ENCODE measurements around the gene CSNK1D.

CSNK1D gene

DNA sequence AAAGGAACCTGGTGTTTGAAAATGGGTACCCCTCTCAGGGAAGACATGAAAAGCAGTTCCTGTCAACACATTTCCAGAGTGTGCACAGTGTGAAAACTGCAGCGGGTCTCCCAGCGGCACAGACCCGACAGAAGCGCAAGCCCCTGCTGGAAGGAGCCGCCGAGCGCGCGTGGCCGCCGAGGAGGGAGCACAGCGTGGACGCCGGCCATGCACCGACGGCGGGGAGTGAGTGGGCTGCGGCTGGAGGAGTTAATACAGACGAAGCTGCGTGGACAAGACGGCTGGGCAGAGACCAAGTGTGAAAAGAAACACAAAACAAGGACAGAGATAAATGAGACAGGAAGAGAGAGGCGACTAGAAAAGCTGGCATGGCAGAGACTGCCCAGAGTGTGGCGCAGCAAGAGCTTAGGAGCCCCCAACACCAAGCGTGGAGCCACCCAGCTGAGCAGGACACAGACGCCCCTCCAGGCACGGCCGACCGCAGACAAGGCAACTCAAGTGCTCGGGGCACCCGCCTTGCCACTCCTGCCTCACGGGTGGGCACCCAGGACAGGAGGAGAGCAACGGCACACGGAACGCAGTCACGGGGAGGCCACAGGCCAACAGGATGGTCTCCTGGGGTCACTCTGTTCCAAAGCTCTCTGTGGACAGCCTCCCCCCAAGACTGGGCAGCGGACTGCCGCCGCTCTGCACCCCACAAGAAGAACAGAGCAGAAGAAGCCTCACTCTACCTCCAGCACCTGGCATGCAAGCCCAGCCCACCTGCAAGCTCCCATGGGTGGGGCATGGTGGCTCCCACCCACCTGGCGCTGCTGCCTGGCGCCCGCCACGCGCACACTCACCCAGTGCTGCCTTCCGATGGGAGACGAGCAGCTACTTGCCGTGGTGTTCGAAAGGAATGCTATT, 28.1 kb downstream of the CSNK1D start:
- no peak for DNase-seq (ENCODE audit: low spot score)
- H3K4me3 ChIP-seq, result no peak overlapping the region

GRCh38 chr17:82244413-82245133, 28.9 kb downstream of the CSNK1D start:
- Histone ChIP-seq H3K27ac (no peak overlapping the region), H3K4me3 (no peak overlapping the region)
- DNase-seq (ENCODE audit: low spot score), result no peak
- TF ChIP-seq, protein P1, sequence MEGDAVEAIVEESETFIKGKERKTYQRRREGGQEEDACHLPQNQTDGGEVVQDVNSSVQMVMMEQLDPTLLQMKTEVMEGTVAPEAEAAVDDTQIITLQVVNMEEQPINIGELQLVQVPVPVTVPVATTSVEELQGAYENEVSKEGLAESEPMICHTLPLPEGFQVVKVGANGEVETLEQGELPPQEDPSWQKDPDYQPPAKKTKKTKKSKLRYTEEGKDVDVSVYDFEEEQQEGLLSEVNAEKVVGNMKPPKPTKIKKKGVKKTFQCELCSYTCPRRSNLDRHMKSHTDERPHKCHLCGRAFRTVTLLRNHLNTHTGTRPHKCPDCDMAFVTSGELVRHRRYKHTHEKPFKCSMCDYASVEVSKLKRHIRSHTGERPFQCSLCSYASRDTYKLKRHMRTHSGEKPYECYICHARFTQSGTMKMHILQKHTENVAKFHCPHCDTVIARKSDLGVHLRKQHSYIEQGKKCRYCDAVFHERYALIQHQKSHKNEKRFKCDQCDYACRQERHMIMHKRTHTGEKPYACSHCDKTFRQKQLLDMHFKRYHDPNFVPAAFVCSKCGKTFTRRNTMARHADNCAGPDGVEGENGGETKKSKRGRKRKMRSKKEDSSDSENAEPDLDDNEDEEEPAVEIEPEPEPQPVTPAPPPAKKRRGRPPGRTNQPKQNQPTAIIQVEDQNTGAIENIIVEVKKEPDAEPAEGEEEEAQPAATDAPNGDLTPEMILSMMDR (IDR thresholded peaks at IDR 0.05), result no peak

More for the DNA sequence above, 28.1 kb downstream of the CSNK1D start:
- H3K27ac ChIP-seq, result peak overlapping the region in 1 of 2 donors; percentile 74
- TF ChIP-seq, protein P1 (IDR thresholded peaks at IDR 0.05), result no peak

GRCh38 chr17:82243648-82244412, 29.7 kb downstream of the CSNK1D start:
- TF ChIP-seq, protein P1 (IDR thresholded peaks at IDR 0.05), result no peak
- peak; percentile 72 for DNase-seq (ENCODE audit: low spot score)
- Histone ChIP-seq H3K4me3 (no peak overlapping the region), H3K27ac (peak overlapping the region in 1 of 2 donors; percentile 86)

- peak; percentile 89 for DNase-seq (ENCODE audit: low spot score)
- H3K27ac ChIP-seq, result peak overlapping the region; percentile 72 to 86
- peak overlapping the region; percentile 36 for H3K4me3 ChIP-seq
- TF ChIP-seq, protein P1 (IDR thresholded peaks at IDR 0.05), result no peak
These were observed 30.4 kb downstream of the CSNK1D start for GRCh38 chr17:82242977-82243647.

GRCh38 chr17:82242698-82242976, 30.9 kb downstream of the CSNK1D start:
- H3K27ac ChIP-seq, result peak overlapping the region; percentile 72 to 86
- TF ChIP-seq, protein P1 (IDR thresholded peaks at IDR 0.05), result no peak
- no peak for DNase-seq (ENCODE audit: low spot score)
- peak overlapping the region; percentile 36 for H3K4me3 ChIP-seq

GRCh38 chr17:82241926-82242697, 31.4 kb downstream of the CSNK1D start:
- Histone ChIP-seq H3K4me3 (peak overlapping the region; percentile 43), H3K27ac (peak overlapping the region; percentile 72 to 86)
- peak; percentile 73 for DNase-seq (ENCODE audit: low spot score)
- TF ChIP-seq, protein P1 (IDR thresholded peaks at IDR 0.05), result no peak

Measured in coronary artery (tissue), 2 donors.